KOPT-K1 (cell line): Measurements from ENCODE around the gene FAM221B.
A peak's percentile ranks its signal among the peaks of the same experiment; 100 is the strongest.

Source experiments
- H3K27ac ChIP-seq: fragments of 200-600 bp; sonication (generic); 2 replicates; pipeline ENCODE4 v1.5.1; 2016; ENCODE audit warnings: antibody characterized with exemption, mild to moderate bottlenecking, low read depth, low read length; ENCODE audit not compliant: poor library complexity, severe bottlenecking
- H3K36me3 ChIP-seq: fragments of 200-600 bp; sonication (generic); 2 replicates; pipeline ENCODE4 v1.5.1; 2017; ENCODE audit warnings: antibody characterized with exemption, mild to moderate bottlenecking, low read length, moderate library complexity; ENCODE audit not compliant: insufficient read depth
- H3K9me3 ChIP-seq: fragments of 200-600 bp; sonication (generic); 2 replicates; pipeline ENCODE4 v1.5.1; 2017; ENCODE audit warnings: antibody characterized with exemption, low read length, mild to moderate bottlenecking; ENCODE audit not compliant: insufficient read depth, poor library complexity, severe bottlenecking

FAM221B gene

GRCh38 chr9:35814106-35814840 lies 14.3 kb downstream of the FAM221B start:
- Histone ChIP-seq H3K27ac (peak overlapping the region; percentile 87), H3K9me3 (no peaks in the 10 kb centered on the region), H3K36me3 (peaks cover 1% of the 10 kb centered on the region; the same call in 1 of the 2 replicates)

GRCh38 chr9:35813434-35814105 lies 15.0 kb downstream of the FAM221B start:
- Histone ChIP-seq H3K9me3 (no peaks in the 10 kb centered on the region), H3K36me3 (peaks cover 8% of the 10 kb centered on the region; the same call in 1 of the 2 replicates), H3K27ac (peak overlapping the region; percentile 87)

GRCh38 chr9:35812025-35812602 lies 16.4 kb downstream of the FAM221B start, which contains the start of gene SPAG8:
TSS of gene SPAG8 (minus strand) at chr9:35812262. CDS start at chr9:35812147, 115 bp downstream.
- peak within 1 kb of the TSS; percentile 63 for H3K27ac ChIP-seq
- H3K36me3 ChIP-seq: peaks cover 19% of the 10 kb centered on the region; the same call in 1 of the 2 replicates
- no peaks in the 10 kb centered on the region for H3K9me3 ChIP-seq

- peak overlapping the region; percentile 63 for H3K27ac ChIP-seq
- no peaks in the 10 kb centered on the region for H3K9me3 ChIP-seq
- peaks cover 22% of the 10 kb centered on the region; the same call in 1 of the 2 replicates for H3K36me3 ChIP-seq
Measured at GRCh38 chr9:35811381-35812024, 17.0 kb downstream of the FAM221B start.

- Histone ChIP-seq H3K9me3 (no peaks in the 10 kb centered on the region), H3K27ac (no peak overlapping the region), H3K36me3 (peaks cover 28% of the 10 kb centered on the region; the same call in 1 of the 2 replicates)
Measured at GRCh38 chr9:35810122-35810521, 18.4 kb downstream of the FAM221B start.

- no peaks in the 10 kb centered on the region for H3K9me3 ChIP-seq
- H3K36me3 ChIP-seq: peaks cover 28% of the 10 kb centered on the region; the same call in 1 of the 2 replicates
- H3K27ac ChIP-seq: no peak overlapping the region
Measured at GRCh38 chr9:35808433-35808832, 20.1 kb downstream of the FAM221B start.

- no peak overlapping the region for H3K27ac ChIP-seq
- H3K9me3 ChIP-seq: no peaks in the 10 kb centered on the region
- peaks cover 35% of the 10 kb centered on the region for H3K36me3 ChIP-seq
Measured at GRCh38 chr9:35806101-35806500, 22.4 kb downstream of the FAM221B start.

- no peaks in the 10 kb centered on the region for H3K9me3 ChIP-seq
- no peak overlapping the region for H3K27ac ChIP-seq
- peaks cover 13% of the 10 kb centered on the region for H3K36me3 ChIP-seq
Measured at GRCh38 chr9:35801328-35802128, 27.0 kb downstream of the FAM221B start.

GRCh38 chr9:35800530-35800929 lies 28.0 kb downstream of the FAM221B start:
- Histone ChIP-seq H3K27ac (no peak overlapping the region), H3K9me3 (no peaks in the 10 kb centered on the region), H3K36me3 (peaks cover 7% of the 10 kb centered on the region)

GRCh38 chr9:35798658-35799374 lies 29.7 kb downstream of the FAM221B start:
- Histone ChIP-seq H3K36me3 (peaks cover 6% of the 10 kb centered on the region), H3K27ac (no peak overlapping the region), H3K9me3 (no peaks in the 10 kb centered on the region)

- no peaks in the 10 kb centered on the region for H3K9me3 ChIP-seq
- no peak overlapping the region for H3K27ac ChIP-seq
- H3K36me3 ChIP-seq: peaks cover 6% of the 10 kb centered on the region
Measured at GRCh38 chr9:35797311-35798109, 31.0 kb downstream of the FAM221B start.

GRCh38 chr9:35795695-35796094 lies 32.8 kb downstream of the FAM221B start:
- Histone ChIP-seq H3K27ac (no peak overlapping the region), H3K9me3 (no peaks in the 10 kb centered on the region), H3K36me3 (no peaks in the 10 kb centered on the region)

- H3K36me3 ChIP-seq: no peaks in the 10 kb centered on the region
- H3K9me3 ChIP-seq: no peaks in the 10 kb centered on the region
- H3K27ac ChIP-seq: no peak overlapping the region
Measured at GRCh38 chr9:35793461-35793860, 35.1 kb downstream of the FAM221B start.
